ENCODE results near the gene FFAR3. TPM values are rescaled to one million over a fixed set of nuclear protein-coding genes. Genes with fewer than 3 reads are reported as not detected.
"Not testable (repeated sequence)": the region's sequence is repeated elsewhere in the genome, so short reads cannot be mapped to it uniquely, and the experiment has no call there.

Gene FFAR3
- total and polyA plus RNA-seq, 2 experiments from 2014 or later: 0.21 TPM; not detected in 1

DNA sequence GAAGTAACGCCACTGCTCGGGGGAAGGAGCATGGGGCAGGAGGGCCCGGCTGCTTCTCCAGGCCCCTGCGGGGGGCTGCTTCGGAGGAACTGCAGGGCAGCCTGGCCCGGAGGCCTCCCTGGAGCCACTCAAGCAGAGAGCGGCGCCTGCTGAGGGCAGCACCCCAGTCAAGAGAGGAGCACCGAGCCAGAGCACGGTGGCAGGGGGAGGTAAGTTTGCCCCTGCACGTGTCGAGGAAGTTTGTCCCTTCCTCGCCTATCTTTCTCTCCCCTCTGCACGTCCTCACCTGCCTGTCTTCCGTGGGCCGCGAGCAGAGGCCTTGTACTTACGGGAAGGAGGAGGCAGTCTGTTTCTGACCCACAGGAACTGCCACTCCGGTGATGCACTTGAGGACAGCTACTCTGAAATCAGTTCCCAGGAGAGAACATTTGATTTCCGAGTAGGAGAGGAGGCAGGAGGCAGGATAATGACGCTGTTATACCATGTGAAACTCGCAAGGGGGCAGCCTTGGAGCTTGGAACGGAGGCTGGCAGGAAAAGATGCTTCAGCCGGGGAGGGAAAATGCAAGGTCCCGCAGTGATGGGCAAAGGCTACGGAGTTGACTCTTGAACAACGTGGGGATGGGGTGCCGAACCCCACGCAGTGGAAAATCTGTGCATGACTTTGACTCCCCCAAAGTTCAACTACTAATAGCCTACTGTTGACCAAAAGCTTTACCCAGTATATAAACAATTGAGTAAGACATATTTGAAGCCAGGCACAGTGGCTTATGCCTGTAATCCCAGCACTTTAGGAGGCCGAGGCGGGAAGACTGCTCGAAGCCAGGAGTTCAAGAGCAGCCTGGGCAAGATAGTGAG, 5.6 kb upstream of the FFAR3 start:
- H3K27me3 ChIP-seq: no peaks in the 10 kb centered on the region
- H3K36me3 ChIP-seq: no peaks in the 10 kb centered on the region
- TF ChIP-seq, protein P1, sequence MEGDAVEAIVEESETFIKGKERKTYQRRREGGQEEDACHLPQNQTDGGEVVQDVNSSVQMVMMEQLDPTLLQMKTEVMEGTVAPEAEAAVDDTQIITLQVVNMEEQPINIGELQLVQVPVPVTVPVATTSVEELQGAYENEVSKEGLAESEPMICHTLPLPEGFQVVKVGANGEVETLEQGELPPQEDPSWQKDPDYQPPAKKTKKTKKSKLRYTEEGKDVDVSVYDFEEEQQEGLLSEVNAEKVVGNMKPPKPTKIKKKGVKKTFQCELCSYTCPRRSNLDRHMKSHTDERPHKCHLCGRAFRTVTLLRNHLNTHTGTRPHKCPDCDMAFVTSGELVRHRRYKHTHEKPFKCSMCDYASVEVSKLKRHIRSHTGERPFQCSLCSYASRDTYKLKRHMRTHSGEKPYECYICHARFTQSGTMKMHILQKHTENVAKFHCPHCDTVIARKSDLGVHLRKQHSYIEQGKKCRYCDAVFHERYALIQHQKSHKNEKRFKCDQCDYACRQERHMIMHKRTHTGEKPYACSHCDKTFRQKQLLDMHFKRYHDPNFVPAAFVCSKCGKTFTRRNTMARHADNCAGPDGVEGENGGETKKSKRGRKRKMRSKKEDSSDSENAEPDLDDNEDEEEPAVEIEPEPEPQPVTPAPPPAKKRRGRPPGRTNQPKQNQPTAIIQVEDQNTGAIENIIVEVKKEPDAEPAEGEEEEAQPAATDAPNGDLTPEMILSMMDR (IDR thresholded peaks at IDR 0.05; ENCODE audit: low read depth, low read length): peak; percentile 80
- DNase-seq (ENCODE audit: low read depth in 1 of 2, low spot score in 1 of 2): peak; percentile 83 to 88
- H3K27ac ChIP-seq: no peak overlapping the region
- no peaks in the 10 kb centered on the region for H3K4me1 ChIP-seq (ENCODE audit: low read depth)
- H3K4me3 ChIP-seq: no peak overlapping the region
- no peaks in the 10 kb centered on the region for H3K9me3 ChIP-seq (ENCODE audit: low read depth)

DNA sequence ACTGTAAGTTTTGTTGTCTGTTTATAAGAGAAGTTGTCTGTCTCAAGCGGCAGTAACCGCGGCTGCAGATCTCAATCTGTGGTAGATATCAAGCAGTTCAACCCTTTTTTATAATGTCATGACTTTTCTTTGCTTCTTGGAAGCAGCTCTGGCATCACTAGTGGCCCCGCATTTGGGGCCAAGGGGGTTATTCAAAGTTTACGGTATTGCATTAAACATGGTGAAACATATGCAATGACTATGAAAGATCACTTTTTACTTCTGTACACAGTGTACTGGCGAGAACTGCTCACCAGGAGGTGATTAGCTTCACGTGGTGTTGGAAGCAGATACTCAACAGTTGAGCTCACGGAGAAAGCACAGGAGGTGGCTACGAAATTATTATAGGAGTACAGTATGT, 4.6 kb upstream of the FFAR3 start:
- Histone ChIP-seq H3K27me3 (no peaks in the 10 kb centered on the region), H3K4me1 (ENCODE audit: low read depth) (no peaks in the 10 kb centered on the region), H3K9me3 (ENCODE audit: low read depth) (no peaks in the 10 kb centered on the region), H3K36me3 (no peaks in the 10 kb centered on the region), H3K27ac (no peak overlapping the region), H3K4me3 (no peak overlapping the region)
- TF ChIP-seq, protein P1 (IDR thresholded peaks at IDR 0.05; ENCODE audit: low read depth, low read length): peak; percentile 30
- peak in 1 of 2 donors; percentile 70 for DNase-seq (ENCODE audit: low read depth in 1 of 2, low spot score in 1 of 2)

DNA sequence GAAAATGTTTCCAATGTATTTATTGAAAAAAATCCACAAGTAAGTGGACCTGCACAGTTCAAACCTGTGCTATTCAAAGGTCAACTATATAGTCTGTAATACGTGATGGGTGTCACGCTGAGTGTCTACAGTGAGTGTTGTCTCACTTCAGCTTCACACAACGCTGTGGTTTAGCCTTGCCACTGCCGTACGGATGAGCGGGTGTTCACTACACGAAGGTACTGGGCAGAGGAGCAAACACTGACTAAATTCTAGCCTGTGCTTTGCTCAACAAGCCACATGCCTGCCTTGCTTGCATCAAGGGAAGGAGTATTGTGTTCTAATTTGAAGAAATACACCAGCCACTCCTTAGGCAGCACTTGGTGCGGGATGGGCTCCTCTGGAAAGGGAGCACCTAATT, 3.4 kb upstream of the FFAR3 start:
- no peak overlapping the region for H3K4me3 ChIP-seq
- H3K27ac ChIP-seq: no peak overlapping the region
- H3K9me3 ChIP-seq (ENCODE audit: low read depth): no peaks in the 10 kb centered on the region
- TF ChIP-seq, protein P1 (IDR thresholded peaks at IDR 0.05; ENCODE audit: low read depth, low read length): no peak
- H3K27me3 ChIP-seq: no peaks in the 10 kb centered on the region
- H3K4me1 ChIP-seq (ENCODE audit: low read depth): no peaks in the 10 kb centered on the region
- H3K36me3 ChIP-seq: no peaks in the 10 kb centered on the region
- no peak for DNase-seq (ENCODE audit: low read depth in 1 of 2, low spot score in 1 of 2)

DNA sequence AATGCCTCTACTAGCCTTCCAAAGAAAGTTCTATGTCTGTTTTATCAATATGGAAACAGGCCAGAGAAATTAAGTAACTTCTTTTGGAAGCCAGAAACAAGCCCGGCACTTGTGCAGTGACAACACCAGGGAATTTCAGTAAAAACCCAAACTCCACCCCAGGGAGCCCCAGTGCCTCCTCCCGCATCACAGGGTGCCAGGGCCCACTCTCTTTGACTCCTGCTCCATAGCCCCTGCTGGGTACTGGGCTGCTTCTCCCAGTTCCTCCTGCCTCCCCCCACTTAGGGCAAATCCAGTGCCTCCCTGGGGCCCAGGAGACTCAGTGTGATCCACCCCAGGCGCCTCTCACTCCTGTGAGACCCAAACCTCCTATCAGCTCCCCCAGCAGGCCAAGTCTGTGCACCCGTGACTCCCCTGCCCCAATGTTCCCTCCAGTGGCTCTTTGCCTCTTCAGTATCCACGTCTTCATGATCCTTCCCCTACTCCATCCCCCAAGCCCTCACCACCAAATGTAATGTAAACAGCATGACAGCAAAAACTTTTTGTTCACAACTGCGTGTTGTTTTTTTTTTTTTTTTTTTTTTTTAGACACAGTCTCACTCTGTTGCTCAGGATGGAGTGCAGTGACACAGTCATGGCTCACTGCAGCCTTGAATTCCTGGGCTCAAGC, 2.3 kb upstream of the FFAR3 start:
- Histone ChIP-seq H3K27me3 (no peaks in the 10 kb centered on the region), H3K4me3 (no peak overlapping the region), H3K4me1 (ENCODE audit: low read depth) (no peaks in the 10 kb centered on the region), H3K27ac (no peak overlapping the region), H3K9me3 (ENCODE audit: low read depth) (no peaks in the 10 kb centered on the region), H3K36me3 (no peaks in the 10 kb centered on the region)
- DNase-seq (ENCODE audit: low read depth in 1 of 2, low spot score in 1 of 2): peak in 1 of 2 donors; percentile 42
- TF ChIP-seq, protein P1 (IDR thresholded peaks at IDR 0.05; ENCODE audit: low read depth, low read length): no peak

DNA sequence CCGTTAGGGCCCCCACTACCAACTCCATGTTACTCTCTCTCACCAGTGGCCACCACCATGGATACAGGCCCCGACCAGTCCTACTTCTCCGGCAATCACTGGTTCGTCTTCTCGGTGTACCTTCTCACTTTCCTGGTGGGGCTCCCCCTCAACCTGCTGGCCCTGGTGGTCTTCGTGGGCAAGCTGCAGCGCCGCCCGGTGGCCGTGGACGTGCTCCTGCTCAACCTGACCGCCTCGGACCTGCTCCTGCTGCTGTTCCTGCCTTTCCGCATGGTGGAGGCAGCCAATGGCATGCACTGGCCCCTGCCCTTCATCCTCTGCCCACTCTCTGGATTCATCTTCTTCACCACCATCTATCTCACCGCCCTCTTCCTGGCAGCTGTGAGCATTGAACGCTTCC, 574 bp downstream of the FFAR3 start:
- H3K27me3 ChIP-seq; H3K36me3 ChIP-seq; H3K9me3 ChIP-seq (ENCODE audit: low read depth); H3K4me3 ChIP-seq; H3K4me1 ChIP-seq (ENCODE audit: low read depth); H3K27ac ChIP-seq; DNase-seq (ENCODE audit: low read depth in 1 of 2, low spot score in 1 of 2): not testable (repeated sequence)

DNA sequence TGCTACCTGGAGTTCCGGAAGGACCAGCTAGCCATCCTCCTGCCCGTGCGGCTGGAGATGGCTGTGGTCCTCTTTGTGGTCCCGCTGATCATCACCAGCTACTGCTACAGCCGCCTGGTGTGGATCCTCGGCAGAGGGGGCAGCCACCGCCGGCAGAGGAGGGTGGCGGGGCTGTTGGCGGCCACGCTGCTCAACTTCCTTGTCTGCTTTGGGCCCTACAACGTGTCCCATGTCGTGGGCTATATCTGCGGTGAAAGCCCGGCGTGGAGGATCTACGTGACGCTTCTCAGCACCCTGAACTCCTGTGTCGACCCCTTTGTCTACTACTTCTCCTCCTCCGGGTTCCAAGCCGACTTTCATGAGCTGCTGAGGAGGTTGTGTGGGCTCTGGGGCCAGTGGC, 1.1 kb downstream of the FFAR3 start:
- H3K27me3 ChIP-seq; H3K27ac ChIP-seq; H3K9me3 ChIP-seq (ENCODE audit: low read depth); DNase-seq (ENCODE audit: low read depth in 1 of 2, low spot score in 1 of 2); H3K4me3 ChIP-seq; H3K36me3 ChIP-seq; H3K4me1 ChIP-seq (ENCODE audit: low read depth): not testable (repeated sequence)

DNA sequence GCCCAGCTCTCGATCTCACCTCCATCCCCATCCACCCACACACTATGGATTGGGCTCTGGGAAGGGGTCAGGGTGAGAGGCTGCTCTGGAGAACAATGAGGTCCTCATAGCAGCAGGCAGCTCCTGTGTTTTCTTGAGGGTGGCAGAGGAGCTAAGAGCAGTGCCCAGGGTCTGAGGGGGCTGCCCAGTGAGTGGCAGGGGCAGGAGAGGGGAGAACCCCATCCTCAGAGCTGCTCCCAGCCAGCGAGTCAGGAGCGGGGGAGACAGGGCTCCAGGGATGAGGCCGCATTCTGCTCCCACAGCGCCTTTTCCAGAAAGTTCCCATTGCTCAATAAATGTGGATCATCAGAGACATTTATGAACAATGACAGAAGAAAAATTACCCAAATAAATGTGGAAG, 1.8 kb downstream of the FFAR3 start:
- not testable (repeated sequence) for H3K4me3 ChIP-seq; H3K27me3 ChIP-seq; DNase-seq (ENCODE audit: low read depth in 1 of 2, low spot score in 1 of 2); H3K36me3 ChIP-seq; H3K27ac ChIP-seq; H3K9me3 ChIP-seq (ENCODE audit: low read depth); H3K4me1 ChIP-seq (ENCODE audit: low read depth)
